ENCODE data around the gene ZNF800.

DNA sequence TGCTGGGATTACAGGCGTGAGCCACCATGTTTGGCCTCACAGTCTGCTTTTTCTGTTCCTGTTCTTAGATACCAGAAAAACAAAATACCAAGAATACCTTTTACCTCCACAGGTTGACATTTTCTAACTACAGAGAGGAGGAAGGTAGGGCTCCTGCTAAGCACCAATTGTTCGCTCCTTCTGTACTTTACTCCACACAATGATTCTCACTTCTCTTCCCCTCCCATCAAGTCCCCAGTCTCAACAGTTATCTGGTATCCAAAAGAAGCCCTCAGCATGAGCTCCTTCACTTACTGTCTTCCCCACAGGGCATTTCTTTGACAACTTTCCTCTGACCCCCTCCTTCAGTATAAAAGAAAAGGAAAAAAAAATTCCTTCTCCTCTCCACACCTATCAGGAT lies 47.7 kb upstream of the ZNF800 start:
- TF ChIP-seq, protein P1, sequence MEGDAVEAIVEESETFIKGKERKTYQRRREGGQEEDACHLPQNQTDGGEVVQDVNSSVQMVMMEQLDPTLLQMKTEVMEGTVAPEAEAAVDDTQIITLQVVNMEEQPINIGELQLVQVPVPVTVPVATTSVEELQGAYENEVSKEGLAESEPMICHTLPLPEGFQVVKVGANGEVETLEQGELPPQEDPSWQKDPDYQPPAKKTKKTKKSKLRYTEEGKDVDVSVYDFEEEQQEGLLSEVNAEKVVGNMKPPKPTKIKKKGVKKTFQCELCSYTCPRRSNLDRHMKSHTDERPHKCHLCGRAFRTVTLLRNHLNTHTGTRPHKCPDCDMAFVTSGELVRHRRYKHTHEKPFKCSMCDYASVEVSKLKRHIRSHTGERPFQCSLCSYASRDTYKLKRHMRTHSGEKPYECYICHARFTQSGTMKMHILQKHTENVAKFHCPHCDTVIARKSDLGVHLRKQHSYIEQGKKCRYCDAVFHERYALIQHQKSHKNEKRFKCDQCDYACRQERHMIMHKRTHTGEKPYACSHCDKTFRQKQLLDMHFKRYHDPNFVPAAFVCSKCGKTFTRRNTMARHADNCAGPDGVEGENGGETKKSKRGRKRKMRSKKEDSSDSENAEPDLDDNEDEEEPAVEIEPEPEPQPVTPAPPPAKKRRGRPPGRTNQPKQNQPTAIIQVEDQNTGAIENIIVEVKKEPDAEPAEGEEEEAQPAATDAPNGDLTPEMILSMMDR (IDR thresholded peaks at IDR 0.05), result no peak
- no peak for TF ChIP-seq POLR2A (IDR thresholded peaks at IDR 0.05)

All from thyroid gland (tissue), 4 donors.